CD8-positive, alpha-beta memory T cell (primary cell): Measurements from ENCODE around the gene GPR137. TPM values are rescaled to one million over a fixed set of nuclear protein-coding genes. Genes with fewer than 3 reads are reported as not detected.

Experiments
- CTCF ChIA-PET: fragments of 350-600 bp; sonication (Branson Sonifier 250); formaldehyde crosslinking; loops from one replicate; lab custom pipeline; 2021; ENCODE audit warnings: antibody characterized with exemption; lab: Charles Lee
- POLR2A ChIA-PET: fragments of 350-600 bp; sonication (Branson Sonifier 250); formaldehyde crosslinking; loops from one replicate; lab custom pipeline; 2021; ENCODE audit warnings: antibody characterized with exemption; lab: Charles Lee
- DNase-seq, 5 donors: peaks; one replicate each; pipeline versions ENCODE4 v3.0.0 to v3.0.0-alpha.2; 2020 to 2022; ENCODE audit warnings: mixed read lengths in 1 of 5
- H3K27ac ChIP-seq: one replicate; pipeline ENCODE4 v1.7.0; 2013; ENCODE audit warnings: low read depth, mild to moderate bottlenecking, low read length, moderate library complexity
- H3K27me3 ChIP-seq: 2 replicates; pipeline ENCODE4 v1.7.0; 2013; ENCODE audit warnings: low read length, mild to moderate bottlenecking; ENCODE audit not compliant: insufficient read depth, poor library complexity, severe bottlenecking
- H3K36me3 ChIP-seq: 2 replicates; pipeline ENCODE4 v1.7.0; 2013; ENCODE audit warnings: mild to moderate bottlenecking, low read length, moderate library complexity; ENCODE audit not compliant: insufficient read depth
- H3K4me1 ChIP-seq: 2 replicates; pipeline ENCODE4 v1.7.0; 2013; ENCODE audit warnings: mild to moderate bottlenecking, low read length, moderate library complexity; ENCODE audit not compliant: insufficient read depth
- H3K4me3 ChIP-seq: 2 replicates; pipeline ENCODE4 v1.7.0; 2013; ENCODE audit warnings: mild to moderate bottlenecking, low read length
- H3K9me3 ChIP-seq: 2 replicates; pipeline ENCODE4 v1.7.0; 2013; ENCODE audit warnings: mild to moderate bottlenecking, low read length
- H3K27ac Mint-ChIP-seq, 8 donors: one replicate each; pipeline ENCODE4 v1.8.0; 2020 to 2021; ENCODE audit warnings: mixed read lengths in 8 of 8, mild to moderate bottlenecking in 6 of 8, inconsistent platforms in 3 of 8, moderate library complexity in 3 of 8
- H3K27me3 Mint-ChIP-seq, 2 donors: one replicate each; pipeline ENCODE4 v1.8.0; 2020 to 2021; ENCODE audit warnings: mixed read lengths in 2 of 2, mild to moderate bottlenecking in 1 of 2, moderate library complexity in 1 of 2
- H3K36me3 Mint-ChIP-seq, 3 donors: one replicate each; pipeline ENCODE4 v1.8.0; 2020 to 2021; ENCODE audit warnings: mixed read lengths in 3 of 3, inconsistent platforms in 1 of 3, mild to moderate bottlenecking in 1 of 3
- H3K4me1 Mint-ChIP-seq, 3 donors: one replicate each; pipeline ENCODE4 v1.8.0; 2020 to 2021; ENCODE audit warnings: mixed read lengths in 3 of 3, inconsistent platforms in 1 of 3, mild to moderate bottlenecking in 1 of 3
- H3K4me3 Mint-ChIP-seq, 7 donors: one replicate each; pipeline ENCODE4 v1.8.0; 2020 to 2021; ENCODE audit warnings: mixed read lengths in 7 of 7, mild to moderate bottlenecking in 6 of 7, moderate library complexity in 4 of 7, inconsistent platforms in 2 of 7
- H3K9me3 Mint-ChIP-seq, 5 donors: one replicate each; pipeline ENCODE4 v1.8.0; 2020 to 2022; ENCODE audit warnings: mixed read lengths in 5 of 5, mild to moderate bottlenecking in 3 of 5, moderate library complexity in 2 of 5, inconsistent platforms in 1 of 5
- polyA plus RNA-seq: library from polyadenylated mRNA; unstranded; fragments of 300-500 nt; fragmentation: Illumina TruSeq; gene quantifications from one replicate; pipeline ENCODE4 v1.2.3, GENCODE V29; 2021
- total RNA-seq, 2 experiments: library from RNA; stranded (reverse); gene quantifications; one replicate each; pipeline ENCODE4 v1.2.3, GENCODE V29; 2021

Gene GPR137
- total and polyA plus RNA-seq, 3 experiments from 2014 or later, result 9.1 to 65.0 (median 64.2) TPM

DNA sequence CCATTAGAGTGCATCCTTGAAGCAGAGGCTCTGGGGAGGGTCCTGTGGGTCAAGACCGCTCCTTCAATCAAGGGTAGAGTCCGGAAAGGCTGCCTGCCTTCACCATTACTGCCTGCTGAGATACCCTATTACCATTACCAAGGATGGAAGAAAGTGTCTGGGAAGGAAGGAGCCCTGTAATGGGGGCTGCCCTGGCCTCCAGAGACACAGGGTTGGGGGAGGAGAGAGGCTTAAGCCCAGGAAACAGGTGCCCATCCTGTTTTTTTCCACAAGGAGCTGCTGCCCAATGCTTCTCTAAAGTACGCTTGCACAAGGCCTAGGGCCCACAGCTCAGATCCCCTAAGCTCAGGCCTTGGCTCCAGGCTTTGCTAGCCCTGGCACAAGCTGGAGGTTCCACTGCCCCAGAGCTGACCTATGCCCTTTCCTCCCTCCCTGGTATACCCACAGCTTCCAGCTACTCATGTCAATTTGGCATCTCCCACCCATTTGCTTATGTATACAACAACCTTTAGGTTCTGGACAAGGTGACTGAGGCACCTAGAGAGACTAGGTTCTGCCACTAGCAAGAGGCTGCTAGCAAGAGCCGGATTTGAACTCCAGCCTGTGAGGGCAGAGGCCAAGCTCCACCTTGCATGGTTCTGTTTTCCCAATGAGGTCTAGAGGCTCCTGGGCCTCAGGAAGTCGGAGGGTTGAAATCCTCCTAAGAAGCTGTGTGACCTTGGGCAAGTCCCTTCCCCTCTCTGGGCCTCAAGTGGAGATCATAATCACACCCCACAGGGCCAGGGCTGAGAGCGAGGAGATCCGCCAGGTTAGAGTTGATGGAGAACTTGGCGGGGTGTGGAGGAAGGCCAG, 35.9 kb upstream of the GPR137 start:
- H3K36me3 Mint-ChIP-seq, result peaks cover 0 to 3% (median 0%) of the 10 kb centered on the region in 3 donors
- CTCF ChIA-PET, result interaction anchor here (0.9 to 13.4 kb wide), 14 partner anchors 9 to 68 kb away, joined by 3 to 124 read pairs (median 6); partner anchors contain the start of genes CATSPERZ, DNAJC4, ESRRA and FERMT3

DNA sequence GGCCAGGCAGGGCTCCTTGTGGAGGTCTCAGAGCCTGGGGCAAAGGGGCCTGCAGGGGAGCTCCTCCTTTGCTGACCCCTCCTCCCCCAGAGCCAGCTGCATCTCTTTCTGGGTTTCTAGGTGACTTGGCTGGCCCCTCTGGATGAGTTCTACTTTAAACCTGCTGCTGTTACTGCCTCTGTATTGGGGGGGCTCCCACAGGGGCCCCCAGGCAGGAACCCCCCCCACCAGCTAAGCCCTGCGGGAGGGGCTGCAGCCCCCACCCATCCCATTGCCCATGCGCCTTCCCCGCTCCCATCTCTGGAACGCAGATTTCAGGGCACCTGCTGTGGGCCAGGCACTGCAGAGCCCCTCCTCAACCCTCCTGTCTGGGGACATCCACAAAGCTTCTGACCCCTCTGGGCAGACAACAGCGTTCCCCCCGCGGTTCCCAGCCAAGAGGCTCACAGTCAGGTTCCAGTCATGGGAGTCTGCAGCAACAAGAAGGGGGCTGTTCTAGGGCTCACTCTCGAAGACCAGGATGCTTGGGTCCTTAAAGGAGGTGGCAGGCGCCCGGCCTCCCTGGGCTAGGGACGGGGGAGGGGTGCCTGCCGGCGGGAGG, 35.1 kb upstream of the GPR137 start:
- peaks cover 31% of the 10 kb centered on the region for H3K4me1 ChIP-seq
- POLR2A ChIA-PET, result interaction anchor here (0.6 to 2.3 kb wide), 6 partner anchors 8 to 58 kb away, joined by 3 to 7 read pairs (median 4); partner anchors contain the start of genes FERMT3 and FKBP2
- DNase-seq, result no peak
- H3K4me3 ChIP-seq, result peak overlapping the region; percentile 23
- Mint-ChIP-seq H3K4me1 (peaks cover 15 to 44% (median 21%) of the 10 kb centered on the region in 3 donors), H3K27ac (peak overlapping the region in 2 of 8 donors; percentile 65 to 81), H3K27me3 (no peaks in the 10 kb centered on the region), H3K4me3 (peak overlapping the region; percentile 43 to 88 (median 85)), H3K9me3 (no peaks in the 10 kb centered on the region), H3K36me3 (peaks cover 0 to 6% (median 0%) of the 10 kb centered on the region in 3 donors)
- no peak overlapping the region for H3K27ac ChIP-seq
- H3K9me3 ChIP-seq, result no peaks in the 10 kb centered on the region
- CTCF ChIA-PET, result interaction anchor here (0.9 to 13.4 kb wide), 16 partner anchors 9 to 67 kb away, joined by 3 to 124 read pairs (median 6); partner anchors contain the start of genes CATSPERZ, DNAJC4, ESRRA and FERMT3
- no peaks in the 10 kb centered on the region for H3K27me3 ChIP-seq
- H3K36me3 ChIP-seq, result no peaks in the 10 kb centered on the region

More for the DNA sequence above, 35.9 kb upstream of the GPR137 start:
- H3K4me1 ChIP-seq, result peaks cover 39% of the 10 kb centered on the region
- Mint-ChIP-seq H3K4me3 (peak overlapping the region; percentile 28 to 88 (median 53)), H3K27ac (peak overlapping the region in 2 of 8 donors; percentile 17 to 81), H3K9me3 (no peaks in the 10 kb centered on the region), H3K4me1 (peaks cover 21 to 51% (median 21%) of the 10 kb centered on the region in 3 donors), H3K27me3 (no peaks in the 10 kb centered on the region)
- DNase-seq, result no peak
- no peaks in the 10 kb centered on the region for H3K9me3 ChIP-seq
- POLR2A ChIA-PET, result interaction anchor here (0.8 to 2.3 kb wide), 4 partner anchors 9 to 43 kb away, joined by 3 to 7 read pairs (median 4); partner anchors contain the start of genes FERMT3 and FKBP2
- no peaks in the 10 kb centered on the region for H3K27me3 ChIP-seq
- H3K27ac ChIP-seq, result no peak overlapping the region
- H3K36me3 ChIP-seq, result no peaks in the 10 kb centered on the region
- H3K4me3 ChIP-seq, result no peak overlapping the region

GRCh38 chr11:64251016-64251752, 34.5 kb upstream of the GPR137 start, which contains the start of gene PLCB3:
Gene PLCB3, plus strand, starts transcription at chr11:64251530. Its CDS starts 120 bp downstream, at chr11:64251650.
- no peaks in the 10 kb centered on the region for H3K36me3 ChIP-seq
- no peaks in the 10 kb centered on the region for H3K9me3 ChIP-seq
- H3K27me3 ChIP-seq, result no peaks in the 10 kb centered on the region
- H3K27ac Mint-ChIP-seq, result peak within 1 kb of the TSS in 5 of 8 donors; percentile 65 to 84 (median 82)
- peak; percentile 50 to 79 (median 61) for DNase-seq
- peak within 1 kb of the TSS; percentile 66 for H3K4me3 ChIP-seq
- H3K4me3 Mint-ChIP-seq, result peak within 1 kb of the TSS; percentile 84 to 96 (median 88)
- peak within 1 kb of the TSS; percentile 65 for H3K27ac ChIP-seq
- H3K9me3 Mint-ChIP-seq, result no peaks in the 10 kb centered on the region
- H3K4me1 ChIP-seq, result peaks cover 26% of the 10 kb centered on the region
- no peaks in the 10 kb centered on the region for H3K27me3 Mint-ChIP-seq
- peaks cover 12 to 37% (median 15%) of the 10 kb centered on the region in 3 donors for H3K4me1 Mint-ChIP-seq
- H3K36me3 Mint-ChIP-seq, result peaks cover 0 to 10% (median 0%) of the 10 kb centered on the region in 3 donors
- ChIA-PET CTCF (interaction anchor here (0.8 to 13.4 kb wide), 19 partner anchors 8 to 91 kb away, joined by 3 to 124 read pairs (median 6); partner anchors contain the start of genes CATSPERZ, DNAJC4, ESRRA and FERMT3), POLR2A (interaction anchor here (0.5 to 2.3 kb wide), 6 partner anchors 9 to 57 kb away, joined by 3 to 9 read pairs (median 3); partner anchors contain the start of gene FERMT3)

GRCh38 chr11:64251753-64252002, 34.0 kb upstream of the GPR137 start:
- Histone ChIP-seq H3K4me1 (peaks cover 26% of the 10 kb centered on the region), H3K27me3 (no peaks in the 10 kb centered on the region), H3K9me3 (no peaks in the 10 kb centered on the region), H3K36me3 (no peaks in the 10 kb centered on the region), H3K27ac (peak overlapping the region; percentile 65), H3K4me3 (peak overlapping the region; percentile 66)
- Mint-ChIP-seq H3K27ac (peak overlapping the region in 5 of 8 donors; percentile 54 to 81 (median 67)), H3K4me3 (peak overlapping the region; percentile 61 to 95 (median 84)), H3K4me1 (peaks cover 12 to 36% (median 14%) of the 10 kb centered on the region in 3 donors), H3K9me3 (no peaks in the 10 kb centered on the region), H3K27me3 (no peaks in the 10 kb centered on the region), H3K36me3 (peaks cover 0 to 11% (median 0%) of the 10 kb centered on the region in 3 donors)
- ChIA-PET POLR2A (interaction anchor here (0.5 to 2.3 kb wide), 5 partner anchors 9 to 50 kb away, joined by 3 to 9 read pairs (median 7); partner anchors contain the start of gene FERMT3), CTCF (interaction anchor here (0.8 to 13.4 kb wide), 11 partner anchors 9 to 90 kb away, joined by 3 to 124 read pairs (median 7); partner anchors contain the start of genes CATSPERZ, ESRRA, FERMT3 and FKBP2)
- no peak for DNase-seq

DNA sequence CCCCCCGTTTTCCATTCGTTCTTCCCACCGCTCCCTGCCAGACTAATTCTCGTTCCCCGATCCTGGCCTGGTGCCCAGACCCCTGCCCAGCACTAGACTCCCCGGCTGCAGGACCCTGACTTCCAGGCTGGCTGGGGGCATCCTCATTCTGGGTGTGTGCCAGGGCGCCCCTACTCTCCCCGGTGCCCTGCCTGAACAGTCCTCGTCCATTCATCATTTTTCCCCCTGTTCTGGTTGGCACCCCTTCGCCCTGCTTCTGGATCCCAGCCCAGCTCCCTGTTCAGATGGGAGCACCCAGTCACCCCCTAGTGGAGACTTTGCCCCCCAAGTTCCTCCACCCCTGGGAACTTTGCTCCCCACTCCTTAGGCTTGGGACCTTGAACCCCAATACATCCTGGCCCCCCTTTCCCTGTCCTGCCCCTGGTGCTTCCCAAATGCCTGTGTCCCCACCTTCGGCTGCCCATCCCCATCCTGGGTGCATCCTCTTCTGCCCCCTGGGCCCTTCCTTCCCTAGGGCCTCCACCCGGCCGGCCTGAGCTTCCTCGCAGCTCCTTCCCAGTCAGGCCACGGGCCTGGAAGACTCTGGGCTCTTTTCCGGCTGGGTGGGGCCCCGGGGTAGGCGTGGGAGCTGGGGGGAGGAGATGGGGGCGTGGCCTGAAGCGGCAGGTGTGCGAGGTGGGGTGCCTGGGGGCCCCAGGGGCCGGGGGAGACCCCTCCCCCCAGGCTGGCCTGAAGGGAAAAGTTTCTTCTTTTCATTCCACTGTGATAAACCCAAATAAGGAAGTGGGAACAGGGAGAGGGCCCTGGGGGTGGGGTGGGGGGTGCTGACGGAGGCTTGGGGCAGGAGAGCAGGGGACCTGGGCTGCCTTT, 33.4 kb upstream of the GPR137 start:
- CTCF ChIA-PET, result interaction anchor here (0.8 to 13.4 kb wide), 8 partner anchors 9 to 90 kb away, joined by 3 to 124 read pairs (median 12); partner anchors contain the start of genes CATSPERZ, ESRRA, FERMT3 and FKBP2
- POLR2A ChIA-PET, result interaction anchor here (1.0 to 2.1 kb wide), 4 partner anchors 10 to 49 kb away, joined by 3 to 9 read pairs (median 6); partner anchors contain the start of gene FERMT3
- Mint-ChIP-seq H3K27me3 (no peaks in the 10 kb centered on the region), H3K36me3 (peaks cover 0 to 12% (median 0%) of the 10 kb centered on the region in 3 donors), H3K27ac (peak overlapping the region in 5 of 8 donors; percentile 54 to 81 (median 67)), H3K4me3 (peak overlapping the region; percentile 61 to 95 (median 84)), H3K4me1 (peaks cover 11 to 31% (median 14%) of the 10 kb centered on the region in 3 donors), H3K9me3 (no peaks in the 10 kb centered on the region)
- Histone ChIP-seq H3K9me3 (no peaks in the 10 kb centered on the region), H3K27ac (peak overlapping the region; percentile 65), H3K27me3 (no peaks in the 10 kb centered on the region), H3K4me1 (peaks cover 26% of the 10 kb centered on the region), H3K4me3 (peak overlapping the region; percentile 66), H3K36me3 (no peaks in the 10 kb centered on the region)
- DNase-seq, result no peak

DNA sequence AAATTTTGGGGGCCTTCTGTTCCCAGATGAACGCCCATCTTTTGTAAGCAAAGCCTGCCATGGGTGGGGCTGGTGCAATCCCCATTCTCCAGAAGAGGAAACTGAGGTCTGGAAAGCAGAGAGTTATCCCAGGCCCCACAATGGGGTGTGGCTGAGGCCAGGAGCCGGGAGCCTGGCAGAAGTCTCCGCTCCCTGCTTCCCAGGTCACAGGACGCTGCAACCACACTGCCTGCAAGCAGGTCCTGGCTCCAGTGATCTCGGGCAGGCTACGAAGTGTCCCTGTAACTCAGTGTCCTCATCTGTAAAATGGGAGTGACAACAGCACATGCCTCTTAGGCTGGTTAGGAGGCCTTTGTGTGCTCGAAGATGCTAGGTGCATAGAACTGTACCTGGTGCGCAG, 32.6 kb upstream of the GPR137 start:
- Mint-ChIP-seq H3K9me3 (no peaks in the 10 kb centered on the region), H3K4me3 (peak overlapping the region in 5 of 7 donors; percentile 8 to 68 (median 41)), H3K4me1 (peaks cover 10 to 28% (median 11%) of the 10 kb centered on the region in 3 donors), H3K27ac (peak overlapping the region in 1 of 8 donors; percentile 41), H3K27me3 (no peaks in the 10 kb centered on the region), H3K36me3 (peaks cover 0 to 17% (median 0%) of the 10 kb centered on the region in 3 donors)
- Histone ChIP-seq H3K27ac (no peak overlapping the region), H3K4me1 (peaks cover 26% of the 10 kb centered on the region), H3K4me3 (no peak overlapping the region), H3K9me3 (no peaks in the 10 kb centered on the region), H3K36me3 (no peaks in the 10 kb centered on the region), H3K27me3 (no peaks in the 10 kb centered on the region)
- ChIA-PET CTCF (interaction anchor here (1.3 to 13.4 kb wide), 5 partner anchors 17 to 65 kb away, joined by 3 to 124 read pairs (median 9); partner anchors contain the start of genes CATSPERZ, ESRRA, FERMT3 and PRDX5), POLR2A (interaction anchor here (1.0 to 2.1 kb wide), 2 partner anchors 16 to 47 kb away, joined by 4 to 9 read pairs; partner anchors contain the start of gene FERMT3)
- DNase-seq, result no peak
